ENCODE results near the gene ACADVL. TPM values are rescaled to one million over a fixed set of nuclear protein-coding genes. Genes with fewer than 3 reads are reported as not detected.

Gene ACADVL
- total and polyA plus RNA-seq, 2 of the 4 experiments (the other 2 are of a cell fraction) = 139 to 752 TPM

DNA sequence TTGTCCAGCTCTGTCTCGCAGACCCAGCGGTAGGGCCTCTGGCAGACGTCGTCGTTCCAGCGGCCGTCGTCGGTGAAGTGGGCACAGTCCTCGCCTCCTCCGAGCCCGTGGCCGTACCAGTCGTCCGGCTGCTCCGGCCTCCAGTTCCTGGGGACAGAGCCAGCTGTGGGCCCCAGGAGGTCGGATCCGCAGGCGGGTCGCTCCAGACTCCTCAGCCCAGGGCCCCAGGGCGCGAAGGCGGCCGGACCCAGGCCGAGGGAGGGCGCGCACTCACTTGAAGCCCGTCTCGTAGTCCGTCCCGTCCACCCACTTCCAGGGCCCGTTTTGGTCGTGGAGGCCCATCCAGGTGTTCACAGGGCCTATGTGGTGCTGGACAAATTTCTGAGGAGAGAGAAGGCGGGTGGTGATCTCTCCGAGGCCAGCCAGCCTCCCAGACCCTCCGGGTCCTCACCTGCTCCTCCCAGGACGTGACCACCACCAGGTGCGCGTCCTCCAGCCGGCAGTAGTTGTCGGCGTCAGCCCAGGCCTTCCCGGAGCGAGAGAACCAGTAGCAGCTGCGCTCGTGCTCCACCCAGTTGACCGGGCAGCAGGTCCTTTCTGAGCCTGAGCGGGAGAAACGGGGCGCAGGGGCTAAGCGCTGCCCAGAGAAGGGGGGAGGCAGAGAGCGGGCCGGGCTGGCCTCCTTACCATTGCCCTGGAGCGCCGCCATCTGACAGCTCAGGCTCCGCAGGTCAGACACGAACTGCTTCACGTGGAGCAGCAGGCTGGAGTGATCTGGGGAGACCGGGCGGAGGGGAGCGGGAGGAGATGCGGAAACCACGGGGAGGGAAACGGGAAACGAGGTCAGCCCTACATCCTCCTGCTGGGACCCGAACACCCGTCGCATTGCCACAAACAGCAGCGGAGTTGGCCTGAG, 45.8 kb upstream of the ACADVL start (continued):
- no peak for TF ChIP-seq RCOR1 (IDR thresholded peaks at IDR 0.05; ENCODE audit: insufficient replicate concordance, low read length)

DNA sequence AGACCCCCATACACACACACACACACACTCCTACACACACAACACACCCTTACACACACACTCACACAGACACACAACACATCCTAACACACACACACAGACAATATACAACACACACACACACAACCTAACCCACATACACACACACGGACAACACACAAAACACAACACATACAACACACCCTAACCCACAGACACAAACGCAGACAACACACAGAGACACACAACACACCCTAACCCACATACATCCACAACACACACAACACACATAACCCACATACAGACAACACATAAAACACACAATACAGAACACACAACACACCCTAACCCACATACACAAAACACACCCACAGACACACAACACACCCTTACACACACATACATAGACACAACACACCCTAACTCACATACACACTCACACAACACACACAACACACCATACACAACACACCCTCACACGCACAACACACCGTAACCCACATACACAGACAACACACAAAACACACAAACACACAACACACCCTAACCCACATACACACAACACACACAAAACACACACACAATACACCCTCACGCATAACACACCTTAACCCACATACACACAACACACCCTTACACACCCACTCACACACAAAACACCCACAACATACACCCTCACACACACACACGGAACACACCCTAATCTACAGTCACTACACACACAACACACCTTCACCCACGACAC, 45.0 kb upstream of the ACADVL start:
- Histone ChIP-seq H3K27ac (ENCODE audit: insufficient read depth, low read length) (no peak overlapping the region), H4K20me1 (ENCODE audit: insufficient read depth, low read length) (peaks cover 3% of the 10 kb centered on the region; the same call in 1 of the 2 replicates), H2AK5ac (ENCODE audit: low read depth, low read length) (peak overlapping the region; percentile 33; the same call in 1 of the 2 replicates), H4K5ac (ENCODE audit: low read depth, low read length) (no peak overlapping the region), H2BK20ac (ENCODE audit: low read depth, low read length) (no peak overlapping the region), H4K8ac (ENCODE audit: low read depth in 2 of 2, low read length in 2 of 2) (no peak overlapping the region), H2AK9ac (replicated peaks; ENCODE audit: low read depth, low read length, poor library complexity) (peak overlapping the region; percentile 65), H3K4me3 (ENCODE audit: insufficient read depth, low read depth, low read length) (no peak overlapping the region), H2BK15ac (ENCODE audit: low read depth, low read length) (no peak overlapping the region), H3K4me2 (ENCODE audit: low read depth, low read length) (no peak overlapping the region), H3K14ac (replicated peaks; ENCODE audit: low read depth, low read length) (no peak overlapping the region), H3K36me3 (ENCODE audit: control insufficient read depth, insufficient read depth, low read length) (no peaks in the 10 kb centered on the region), H3K9ac (ENCODE audit: low read depth, low read length) (no peak overlapping the region), H3K4ac (ENCODE audit: low read depth, low read length) (no peak overlapping the region), H2BK120ac (ENCODE audit: low read depth, low read length) (no peak overlapping the region), H4K91ac (ENCODE audit: insufficient read depth, low read depth, low read length) (no peak overlapping the region), H3K79me1 (ENCODE audit: low read depth in 1 of 2, low read length in 2 of 2) (no peaks in the 10 kb centered on the region), H3K9me1 (ENCODE audit: insufficient read depth, low read length) (peaks cover 13% of the 10 kb centered on the region; the same call in 1 of the 2 replicates), H2AFZ (replicated peaks; ENCODE audit: low read length, poor library complexity) (no peak overlapping the region), H3K23ac (ENCODE audit: low read depth, low read length) (peak overlapping the region; percentile 51; the same call in 1 of the 2 replicates), H3K56ac (ENCODE audit: extremely low read depth, insufficient read depth, low read length) (no peak overlapping the region), H3K9me3 (ENCODE audit: control insufficient read depth, insufficient read depth, low read length) (no peaks in the 10 kb centered on the region; the same call in 1 of the 2 replicates), H3K4me1 (ENCODE audit: control insufficient read depth, insufficient read depth, low read length) (peaks cover 2% of the 10 kb centered on the region; the same call in 1 of the 2 replicates), H2BK5ac (ENCODE audit: low read depth, low read length, poor library complexity, severe bottlenecking) (peak overlapping the region; percentile 83), H3K18ac (ENCODE audit: low read depth, low read length) (no peak overlapping the region), H3K27me3 (ENCODE audit: control insufficient read depth, insufficient read depth, low read length) (no peaks in the 10 kb centered on the region)
- intact Hi-C loops (cut with micrococcal nuclease) = no loop called here
- WGBS, 2 experiments (ENCODE audit: extremely low coverage in 2 of 2, insufficient read length in 1 of 2) = 90 to 100% methylated on average over 3 to 6 of the region's 7 CpGs
- dilution Hi-C loops (cut with HindIII; ENCODE audit: low sequenced_read_pairs, unreplicated experiment) = no loop called here
- DNase-seq (no peak), ATAC-seq (ENCODE audit: low read depth) (no peak)
- BruUV-seq (replicated peaks) = no TSS peak
- ChIA-PET CTCF (no interaction called here), POLR2A (ENCODE audit: unreplicated experiment) (no interaction called here)
- in situ Hi-C loops (cut with MboI; ENCODE audit: low sequenced_read_pairs) = no loop called here
- TF ChIP-seq, protein P1, sequence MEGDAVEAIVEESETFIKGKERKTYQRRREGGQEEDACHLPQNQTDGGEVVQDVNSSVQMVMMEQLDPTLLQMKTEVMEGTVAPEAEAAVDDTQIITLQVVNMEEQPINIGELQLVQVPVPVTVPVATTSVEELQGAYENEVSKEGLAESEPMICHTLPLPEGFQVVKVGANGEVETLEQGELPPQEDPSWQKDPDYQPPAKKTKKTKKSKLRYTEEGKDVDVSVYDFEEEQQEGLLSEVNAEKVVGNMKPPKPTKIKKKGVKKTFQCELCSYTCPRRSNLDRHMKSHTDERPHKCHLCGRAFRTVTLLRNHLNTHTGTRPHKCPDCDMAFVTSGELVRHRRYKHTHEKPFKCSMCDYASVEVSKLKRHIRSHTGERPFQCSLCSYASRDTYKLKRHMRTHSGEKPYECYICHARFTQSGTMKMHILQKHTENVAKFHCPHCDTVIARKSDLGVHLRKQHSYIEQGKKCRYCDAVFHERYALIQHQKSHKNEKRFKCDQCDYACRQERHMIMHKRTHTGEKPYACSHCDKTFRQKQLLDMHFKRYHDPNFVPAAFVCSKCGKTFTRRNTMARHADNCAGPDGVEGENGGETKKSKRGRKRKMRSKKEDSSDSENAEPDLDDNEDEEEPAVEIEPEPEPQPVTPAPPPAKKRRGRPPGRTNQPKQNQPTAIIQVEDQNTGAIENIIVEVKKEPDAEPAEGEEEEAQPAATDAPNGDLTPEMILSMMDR (conservative IDR thresholded peaks at IDR 0.05; ENCODE audit: low read depth, low read length) = no peak
- TF ChIP-seq MXI1 (IDR thresholded peaks at IDR 0.05; ENCODE audit: borderline replicate concordance, low read depth, low read length) = no peak
- TF ChIP-seq, protein P2, sequence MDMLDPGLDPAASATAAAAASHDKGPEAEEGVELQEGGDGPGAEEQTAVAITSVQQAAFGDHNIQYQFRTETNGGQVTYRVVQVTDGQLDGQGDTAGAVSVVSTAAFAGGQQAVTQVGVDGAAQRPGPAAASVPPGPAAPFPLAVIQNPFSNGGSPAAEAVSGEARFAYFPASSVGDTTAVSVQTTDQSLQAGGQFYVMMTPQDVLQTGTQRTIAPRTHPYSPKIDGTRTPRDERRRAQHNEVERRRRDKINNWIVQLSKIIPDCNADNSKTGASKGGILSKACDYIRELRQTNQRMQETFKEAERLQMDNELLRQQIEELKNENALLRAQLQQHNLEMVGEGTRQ (IDR thresholded peaks at IDR 0.05; ENCODE audit: low read depth, low read length) = no peak
- TF ChIP-seq FOS (IDR thresholded peaks at IDR 0.05; ENCODE audit: low read depth, low read length) = no peak
- no peak for TF ChIP-seq SMC3 (IDR thresholded peaks at IDR 0.05; ENCODE audit: low read depth, low read length)
- no peak for TF ChIP-seq CEBPB (IDR thresholded peaks at IDR 0.05; ENCODE audit: low read depth, low read length)
- TF ChIP-seq RAD21 (IDR thresholded peaks at IDR 0.05; ENCODE audit: low read length) = no peak
- no peak for TF ChIP-seq RCOR1 (IDR thresholded peaks at IDR 0.05; ENCODE audit: insufficient replicate concordance, low read length)
- TF ChIP-seq MAZ (IDR thresholded peaks at IDR 0.05; ENCODE audit: borderline replicate concordance, low read depth, low read length) = no peak
- TF ChIP-seq RFX5 (IDR thresholded peaks at IDR 0.05; ENCODE audit: low read depth, low read length) = no peak

Data from IMR-90 (cell line).